ENCODE data around the gene DDX47. TPM values are rescaled to one million over a fixed set of nuclear protein-coding genes. Genes with fewer than 3 reads are reported as not detected.

DDX47 gene
- total and polyA plus RNA-seq, 2 of the 13 experiments (the other 11 are each of a cell fraction or from before 2014, with no cell fraction given): 48.5 to 78.7 TPM

DNA sequence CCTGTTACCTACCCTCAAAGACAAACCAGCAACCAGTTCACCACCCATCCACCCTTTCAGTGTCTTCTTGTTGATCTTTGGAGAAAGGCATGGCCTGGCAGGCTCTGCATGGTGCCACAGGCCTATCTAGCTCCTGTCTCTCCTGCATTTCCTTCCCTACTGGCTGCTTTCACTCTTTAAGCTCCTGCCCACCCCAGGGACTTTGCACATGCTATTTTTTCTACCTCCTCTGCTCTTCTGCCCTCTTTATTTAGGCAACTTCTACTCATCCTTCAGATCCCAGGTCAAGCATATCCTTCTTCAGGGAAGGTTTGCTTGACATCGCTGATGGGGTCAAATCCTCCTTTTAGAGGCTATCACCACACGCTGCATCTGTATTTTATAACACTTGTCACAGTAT lies 51.1 kb downstream of the DDX47 start:
- Histone ChIP-seq H3K79me2 (ENCODE audit: insufficient read depth, low read length) (no peaks in the 10 kb centered on the region), H4K20me1 (ENCODE audit: insufficient read depth, low read length) (no peaks in the 10 kb centered on the region), H3K4me2 (ENCODE audit: low read depth, low read length) (no peak overlapping the region), H3K27ac (ENCODE audit: extremely low read length, insufficient read depth, low read length) (no peak overlapping the region), H3K9ac (ENCODE audit: insufficient read depth, low read depth, low read length) (no peak overlapping the region), H3K9me3 (ENCODE audit: low read length) (no peaks in the 10 kb centered on the region), H3K4me3 (replicated peaks in 1 of 3; ENCODE audit: insufficient read depth in 1 of 3, low read depth in 2 of 3, low read length in 3 of 3) (no peak overlapping the region), H3K27me3 (ENCODE audit: control insufficient read depth in 1 of 2, insufficient read depth in 2 of 2, low read length in 2 of 2) (no peaks in the 10 kb centered on the region; a peak in 1 of 5 replicates), H3K4me1 (ENCODE audit: insufficient read depth, low read length) (no peaks in the 10 kb centered on the region), H3K36me3 (replicated peaks in 1 of 2; ENCODE audit: control insufficient read depth in 1 of 2, insufficient read depth in 2 of 2, low read length in 2 of 2) (no peaks in the 10 kb centered on the region), H2AFZ (ENCODE audit: low read length) (no peak overlapping the region)
- no TSS peak for BruUV-seq (replicated peaks)
- POLR2A ChIA-PET: no interaction called here
- in situ Hi-C loops (cut with HindIII; ENCODE audit: extremely low pct_ligation_motif_present, low pct_unique_long_range_greater_than_20kb) (no loop called here), intact Hi-C loops (cut with micrococcal nuclease; ENCODE audit: unreplicated experiment) (no loop called here)
- 94% methylated on average over 2 of the region's 2 CpGs for WGBS (ENCODE audit: low lambda C conversion rate)
- TF ChIP-seq ZFP62 (CRISPR knock-in tag; IDR thresholded peaks at IDR 0.05) (no peak), SRSF1 (optimal IDR thresholded peaks at IDR 0.05; ENCODE audit: low read depth, low read length) (no peak), MAZ (IDR thresholded peaks at IDR 0.05; ENCODE audit: borderline replicate concordance, low read depth, low read length) (no peak), MAZ (CRISPR knock-in tag; IDR thresholded peaks at IDR 0.05; ENCODE audit: low read depth) (no peak), ZNF232 (CRISPR knock-in tag; IDR thresholded peaks at IDR 0.05; ENCODE audit: borderline replicate concordance) (no peak), ZNF737 (CRISPR knock-in tag; IDR thresholded peaks at IDR 0.05; ENCODE audit: borderline replicate concordance) (no peak), RCOR2 (CRISPR knock-in tag; IDR thresholded peaks at IDR 0.05) (no peak), ESRRA (CRISPR knock-in tag; IDR thresholded peaks at IDR 0.05; ENCODE audit: low read depth) (no peak), ADNP (CRISPR knock-in tag; IDR thresholded peaks at IDR 0.05) (no peak), BRCA1 (CRISPR knock-in tag; IDR thresholded peaks at IDR 0.05) (no peak), ZNF569 (CRISPR knock-in tag; IDR thresholded peaks at IDR 0.05; ENCODE audit: borderline replicate concordance) (no peak), EZH2 (conservative IDR thresholded peaks at IDR 0.05; ENCODE audit: low read depth, low read length) (no peak), ZBTB2 (CRISPR knock-in tag; IDR thresholded peaks at IDR 0.05; ENCODE audit: low read depth) (no peak), KLF11 (CRISPR knock-in tag; IDR thresholded peaks at IDR 0.05) (no peak), PATZ1 (CRISPR knock-in tag; IDR thresholded peaks at IDR 0.05) (no peak), NR2F6 (IDR thresholded peaks at IDR 0.05) (no peak), NR2F6 (CRISPR knock-in tag; IDR thresholded peaks at IDR 0.05) (no peak), AHR (CRISPR knock-in tag; IDR thresholded peaks at IDR 0.05) (no peak), ZBTB46 (CRISPR knock-in tag; IDR thresholded peaks at IDR 0.05; ENCODE audit: borderline replicate concordance) (no peak), NFATC3 (CRISPR knock-in tag; IDR thresholded peaks at IDR 0.05) (no peak)
- TF ChIP-seq, protein P1, sequence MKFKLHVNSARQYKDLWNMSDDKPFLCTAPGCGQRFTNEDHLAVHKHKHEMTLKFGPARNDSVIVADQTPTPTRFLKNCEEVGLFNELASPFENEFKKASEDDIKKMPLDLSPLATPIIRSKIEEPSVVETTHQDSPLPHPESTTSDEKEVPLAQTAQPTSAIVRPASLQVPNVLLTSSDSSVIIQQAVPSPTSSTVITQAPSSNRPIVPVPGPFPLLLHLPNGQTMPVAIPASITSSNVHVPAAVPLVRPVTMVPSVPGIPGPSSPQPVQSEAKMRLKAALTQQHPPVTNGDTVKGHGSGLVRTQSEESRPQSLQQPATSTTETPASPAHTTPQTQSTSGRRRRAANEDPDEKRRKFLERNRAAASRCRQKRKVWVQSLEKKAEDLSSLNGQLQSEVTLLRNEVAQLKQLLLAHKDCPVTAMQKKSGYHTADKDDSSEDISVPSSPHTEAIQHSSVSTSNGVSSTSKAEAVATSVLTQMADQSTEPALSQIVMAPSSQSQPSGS (CRISPR knock-in tag; IDR thresholded peaks at IDR 0.05): no peak
- DNase-seq (ENCODE audit: low spot score) (no peak), FAIRE-seq (no peak), ATAC-seq (no peak)
- CTCF ChIA-PET (ENCODE audit: low intra/inter-chr PET ratio, low total read pairs): no interaction called here

All from HepG2 (cell line).